ENCODE measurements around the gene PTPRM.
A peak's percentile ranks its signal among the peaks of the same experiment; 100 is the strongest.

PTPRM gene

DNA sequence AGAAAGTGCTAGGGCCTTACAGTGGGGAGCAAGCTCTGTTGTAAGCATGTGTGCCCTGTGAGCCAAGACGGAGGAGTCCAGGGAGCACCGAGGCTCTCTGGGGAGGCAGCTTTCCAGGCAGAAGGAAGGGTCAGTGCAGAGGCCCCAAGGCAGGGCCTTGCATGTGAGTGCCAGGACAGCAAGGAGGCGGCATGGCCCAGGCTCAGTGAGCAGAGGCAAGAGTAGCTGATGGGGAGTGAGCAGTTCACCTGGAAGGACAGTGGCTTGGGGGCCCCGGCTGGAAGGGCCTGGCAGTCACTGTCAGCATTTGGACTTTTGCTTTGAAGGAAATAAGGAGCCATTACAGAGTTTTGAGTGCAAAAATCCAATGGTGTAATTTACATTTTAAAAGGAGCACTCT, 818.3 kb downstream of the PTPRM start:
- H3K4me2 ChIP-seq (ENCODE audit: low read depth, low read length) = no peak overlapping the region
- no peak overlapping the region for H3K27ac ChIP-seq (ENCODE audit: low read length)
- H3K9me3 ChIP-seq (replicated peaks; ENCODE audit: insufficient read depth, low read length) = no peaks in the 10 kb centered on the region
- H3K4me3 ChIP-seq (ENCODE audit: low read length) = no peak overlapping the region
- TF ChIP-seq EZH2phosphoT487 (IDR thresholded peaks at IDR 0.05; ENCODE audit: low read length) (no peak), CTCF (IDR thresholded peaks at IDR 0.05; ENCODE audit: low read length) (no peak), EZH2 (optimal IDR thresholded peaks at IDR 0.05; ENCODE audit: low read depth, low read length) (no peak)
- no peaks in the 10 kb centered on the region for H3K9me2 ChIP-seq (replicated peaks; ENCODE audit: insufficient read depth, low read length)
- no peaks in the 10 kb centered on the region for H3K79me2 ChIP-seq (ENCODE audit: low read length)
- no peaks in the 10 kb centered on the region for H3K4me1 ChIP-seq (ENCODE audit: low read length)
- H3K36me3 ChIP-seq (replicated peaks; ENCODE audit: insufficient read depth, low read length) = no peaks in the 10 kb centered on the region
- no peaks in the 10 kb centered on the region for H3F3A ChIP-seq (ENCODE audit: insufficient read depth, low read length)
- H3K9ac ChIP-seq (ENCODE audit: low read length) = no peak overlapping the region
- H3K27me3 ChIP-seq (replicated peaks; ENCODE audit: insufficient read depth, low read length) = no peaks in the 10 kb centered on the region
- no peaks in the 10 kb centered on the region for H4K20me1 ChIP-seq (ENCODE audit: insufficient read depth, low read length)
- DNase-seq = no peak
- no peak overlapping the region for H2AFZ ChIP-seq (ENCODE audit: low read length)

DNA sequence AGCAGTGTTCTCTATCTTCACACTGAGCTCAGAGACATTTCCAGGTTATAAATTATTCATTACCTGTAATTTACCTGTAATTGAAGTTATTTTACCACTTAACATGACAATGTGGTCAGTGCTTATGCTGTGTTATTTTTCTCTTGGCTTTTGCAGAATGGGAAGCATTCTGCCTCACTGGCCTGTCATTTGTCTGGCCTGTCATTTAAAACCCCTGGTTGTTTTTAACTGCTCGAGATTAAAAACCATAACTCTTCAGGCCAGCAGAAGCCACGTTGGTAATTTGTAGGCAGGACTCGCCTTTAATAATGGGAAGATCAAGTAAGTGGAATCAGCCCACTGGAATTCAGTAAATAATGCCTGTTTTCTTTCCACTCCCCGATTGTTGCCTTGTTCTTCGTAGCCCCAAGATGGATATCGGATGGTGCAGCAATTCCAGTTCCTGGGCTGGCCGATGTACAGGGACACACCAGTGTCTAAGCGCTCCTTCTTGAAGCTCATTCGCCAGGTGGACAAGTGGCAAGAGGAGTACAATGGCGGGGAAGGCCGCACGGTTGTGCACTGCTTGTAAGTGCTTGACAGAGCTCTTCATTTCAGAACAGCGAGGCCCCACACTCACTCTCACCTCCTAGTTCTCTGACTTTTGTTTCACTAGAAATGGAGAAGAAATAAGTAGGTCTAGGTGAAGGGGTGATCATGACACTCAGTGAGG, 819.7 kb downstream of the PTPRM start:
- no peak overlapping the region for H3K9ac ChIP-seq (ENCODE audit: low read length)
- H2AFZ ChIP-seq (ENCODE audit: low read length) = no peak overlapping the region
- H3F3A ChIP-seq (ENCODE audit: insufficient read depth, low read length) = no peaks in the 10 kb centered on the region
- H3K4me3 ChIP-seq (ENCODE audit: low read length) = no peak overlapping the region
- no peaks in the 10 kb centered on the region for H3K36me3 ChIP-seq (replicated peaks; ENCODE audit: insufficient read depth, low read length)
- no peaks in the 10 kb centered on the region for H3K27me3 ChIP-seq (replicated peaks; ENCODE audit: insufficient read depth, low read length)
- H3K4me2 ChIP-seq (ENCODE audit: low read depth, low read length) = no peak overlapping the region
- no peaks in the 10 kb centered on the region for H3K79me2 ChIP-seq (ENCODE audit: low read length)
- TF ChIP-seq CTCF (IDR thresholded peaks at IDR 0.05; ENCODE audit: low read length) (no peak), EZH2phosphoT487 (IDR thresholded peaks at IDR 0.05; ENCODE audit: low read length) (no peak), EZH2 (optimal IDR thresholded peaks at IDR 0.05; ENCODE audit: low read depth, low read length) (no peak)
- DNase-seq = no peak
- H3K9me2 ChIP-seq (replicated peaks; ENCODE audit: insufficient read depth, low read length) = no peaks in the 10 kb centered on the region
- no peak overlapping the region for H3K27ac ChIP-seq (ENCODE audit: low read length)
- no peaks in the 10 kb centered on the region for H3K9me3 ChIP-seq (replicated peaks; ENCODE audit: insufficient read depth, low read length)
- H3K4me1 ChIP-seq (ENCODE audit: low read length) = no peaks in the 10 kb centered on the region
- H4K20me1 ChIP-seq (ENCODE audit: insufficient read depth, low read length) = no peaks in the 10 kb centered on the region

- Histone ChIP-seq H3K4me1 (ENCODE audit: low read length) (no peaks in the 10 kb centered on the region), H3K27ac (ENCODE audit: low read length) (no peak overlapping the region), H3K9ac (ENCODE audit: low read length) (no peak overlapping the region), H3K79me2 (ENCODE audit: low read length) (no peaks in the 10 kb centered on the region), H3K9me2 (replicated peaks; ENCODE audit: insufficient read depth, low read length) (no peaks in the 10 kb centered on the region), H3F3A (ENCODE audit: insufficient read depth, low read length) (no peaks in the 10 kb centered on the region), H2AFZ (ENCODE audit: low read length) (no peak overlapping the region), H3K36me3 (replicated peaks; ENCODE audit: insufficient read depth, low read length) (no peaks in the 10 kb centered on the region), H4K20me1 (ENCODE audit: insufficient read depth, low read length) (no peaks in the 10 kb centered on the region), H3K27me3 (replicated peaks; ENCODE audit: insufficient read depth, low read length) (no peaks in the 10 kb centered on the region), H3K9me3 (replicated peaks; ENCODE audit: insufficient read depth, low read length) (no peaks in the 10 kb centered on the region), H3K4me3 (ENCODE audit: low read length) (no peak overlapping the region), H3K4me2 (ENCODE audit: low read depth, low read length) (no peak overlapping the region)
- peak; percentile 86 for TF ChIP-seq CTCF (IDR thresholded peaks at IDR 0.05; ENCODE audit: low read length)
- TF ChIP-seq EZH2phosphoT487 (IDR thresholded peaks at IDR 0.05; ENCODE audit: low read length) = no peak
- no peak for TF ChIP-seq EZH2 (optimal IDR thresholded peaks at IDR 0.05; ENCODE audit: low read depth, low read length)
- peak; percentile 62 for DNase-seq
Observed at GRCh38 chr18:8389391-8390340, 822.5 kb downstream of the PTPRM start.
